NCI-H524 (cell line): ENCODE data around the gene NUSAP1.
"Not testable (repeated sequence)": the region's sequence is repeated elsewhere in the genome, so short reads cannot be mapped to it uniquely, and the experiment has no call there.

ENCODE experiments used
- DNase-seq, 2 experiments: peaks; one replicate each; lab custom pipeline; 2025; lab: John Stamatoyannopoulos, UW

Gene NUSAP1

GRCh38 chr15:41333026-41333562 is 413 bp downstream of the NUSAP1 start:
- peak; percentile 76 to 79 for DNase-seq

GRCh38 chr15:41334293-41335120 is 1.8 kb downstream of the NUSAP1 start:
- no peak for DNase-seq

DNA sequence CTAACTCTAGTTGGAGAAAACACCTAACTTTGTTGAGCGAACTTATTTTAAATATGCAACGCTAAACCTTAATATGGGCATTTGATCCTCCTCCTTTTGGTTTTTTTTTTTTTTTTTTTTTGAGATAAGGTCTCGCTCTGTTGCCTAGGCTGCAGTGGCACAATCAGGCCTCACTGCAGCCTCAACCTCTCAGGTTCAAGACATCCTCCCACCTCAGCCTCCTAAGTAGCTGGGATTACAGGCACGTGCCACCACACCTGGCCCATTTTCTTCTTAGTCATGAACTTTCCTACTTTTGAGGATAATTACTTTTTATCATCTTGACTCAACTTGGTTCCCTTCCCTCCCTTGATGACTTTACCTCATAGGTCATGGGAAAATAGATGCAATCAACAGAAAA is 3.9 kb downstream of the NUSAP1 start:
- DNase-seq = no peak

DNA sequence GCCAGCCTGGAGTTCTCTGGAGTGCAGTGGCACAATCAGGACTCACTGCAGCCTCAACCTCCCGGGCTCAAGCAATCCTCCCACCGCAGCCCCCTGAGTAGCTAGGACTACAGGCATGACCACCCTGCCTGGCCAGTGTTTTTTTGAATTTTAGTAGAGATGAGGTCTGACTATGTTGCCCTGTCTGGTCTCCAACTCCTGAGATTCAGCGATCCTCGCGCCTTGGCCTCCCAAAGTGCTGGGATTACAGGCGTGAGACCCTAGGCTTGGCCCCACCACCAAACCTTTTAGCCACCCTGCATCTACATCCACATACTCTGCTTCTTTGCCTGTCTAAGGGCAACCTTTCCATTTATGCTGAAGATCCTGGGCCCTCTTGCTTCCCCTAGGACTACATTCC is 4.4 kb downstream of the NUSAP1 start:
- DNase-seq = no peak

GRCh38 chr15:41337631-41338522 is 5.2 kb downstream of the NUSAP1 start:
- DNase-seq = no peak

GRCh38 chr15:41340189-41340695 is 7.6 kb downstream of the NUSAP1 start:
- DNase-seq = no peak

DNA sequence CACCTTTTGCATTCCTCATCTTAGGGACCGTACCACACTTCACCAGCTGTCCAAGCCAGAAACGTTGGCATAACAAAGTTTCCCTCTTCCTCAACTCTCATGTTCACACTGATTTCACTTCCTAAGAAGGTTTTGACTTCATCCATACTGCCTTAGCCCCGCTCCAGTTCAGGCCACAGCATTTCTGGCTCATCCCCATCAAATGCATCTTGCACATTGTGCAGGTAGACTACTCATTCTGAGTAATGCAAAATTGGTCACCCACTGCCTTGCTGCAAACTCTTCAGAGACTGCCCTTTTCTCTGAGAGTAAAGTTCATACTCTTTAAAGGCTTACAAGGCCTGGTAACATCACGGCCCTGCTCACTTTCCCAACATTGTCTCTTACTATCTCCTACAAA is 8.8 kb downstream of the NUSAP1 start:
- no peak for DNase-seq

DNA sequence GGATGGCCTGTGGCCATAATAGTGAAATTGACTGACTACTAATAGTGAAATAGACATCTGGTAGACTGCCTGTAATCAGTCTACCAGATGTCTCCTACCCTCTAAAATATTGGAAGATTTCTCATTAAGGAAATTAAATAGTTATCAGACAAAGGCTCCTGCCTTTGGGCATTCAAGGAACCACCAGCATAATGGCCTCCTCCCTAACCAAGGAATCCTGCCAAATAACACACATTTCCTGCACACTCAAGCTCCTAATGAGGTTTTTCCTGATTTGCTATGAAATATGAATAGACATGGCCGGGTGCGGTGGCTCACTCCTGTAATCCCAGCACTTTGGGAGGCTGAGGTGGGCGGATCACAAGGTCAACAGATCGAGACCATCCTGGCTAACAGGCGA is 14.6 kb downstream of the NUSAP1 start:
- DNase-seq = no peak

DNA sequence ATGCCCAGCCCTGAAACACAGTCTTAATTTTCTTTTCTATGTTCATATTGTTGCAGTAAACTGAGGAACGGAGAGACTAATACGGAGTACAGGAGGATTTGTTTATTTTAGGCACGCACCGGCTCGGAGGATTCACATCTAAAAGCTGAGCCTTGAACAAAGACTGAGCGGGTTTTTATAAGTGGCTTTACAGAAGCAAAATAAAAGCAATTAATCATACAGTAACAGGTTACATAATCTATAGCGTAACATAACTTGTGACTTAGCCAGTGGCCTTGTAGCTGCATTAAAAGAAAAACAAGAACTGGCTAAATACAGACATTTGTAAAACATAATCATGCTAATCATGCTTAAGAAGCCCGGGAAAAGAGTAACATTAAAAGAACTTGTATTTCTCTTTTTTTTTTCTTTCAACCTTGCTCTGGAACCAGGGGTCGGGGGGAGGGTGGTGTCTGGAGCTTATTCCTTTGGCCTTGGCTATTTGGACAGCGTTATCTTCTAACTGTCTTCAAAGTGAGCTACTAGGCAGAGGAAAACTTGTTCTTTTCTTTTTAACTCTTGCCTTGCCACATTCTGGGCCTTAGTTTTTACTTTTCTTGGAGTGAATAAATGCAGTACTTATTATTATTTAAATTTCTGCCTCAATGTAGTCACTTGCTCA is 17.5 kb downstream of the NUSAP1 start:
- no peak for DNase-seq

- DNase-seq = no peak
Measured at GRCh38 chr15:41354371-41354770, 21.7 kb downstream of the NUSAP1 start.

DNA sequence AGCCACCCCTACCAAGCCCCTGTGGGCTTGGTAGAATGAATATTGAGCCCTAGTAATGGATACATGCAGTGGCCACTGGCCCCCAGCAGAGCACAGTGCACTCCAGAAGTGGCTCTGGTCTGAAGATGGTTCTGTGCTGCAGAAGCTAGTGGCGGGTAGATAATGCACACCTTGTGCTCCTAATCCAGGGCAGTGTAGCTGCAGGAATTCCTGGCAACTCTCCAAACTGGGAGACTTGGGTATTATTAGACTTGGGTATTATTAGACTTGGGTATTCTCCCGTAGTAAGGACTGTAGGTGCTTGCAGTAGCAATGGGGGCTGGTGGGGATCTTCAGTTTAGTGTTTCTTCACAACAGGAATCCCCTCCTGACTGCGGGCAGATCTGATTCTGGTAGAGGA is 34.7 kb downstream of the NUSAP1 start:
- peak in 1 of 2 experiments; percentile 7 for DNase-seq

GRCh38 chr15:41377978-41378377 is 45.3 kb downstream of the NUSAP1 start:
- no peak for DNase-seq

GRCh38 chr15:41383974-41384749 is 51.5 kb downstream of the NUSAP1 start:
- not testable (repeated sequence) for DNase-seq

DNA sequence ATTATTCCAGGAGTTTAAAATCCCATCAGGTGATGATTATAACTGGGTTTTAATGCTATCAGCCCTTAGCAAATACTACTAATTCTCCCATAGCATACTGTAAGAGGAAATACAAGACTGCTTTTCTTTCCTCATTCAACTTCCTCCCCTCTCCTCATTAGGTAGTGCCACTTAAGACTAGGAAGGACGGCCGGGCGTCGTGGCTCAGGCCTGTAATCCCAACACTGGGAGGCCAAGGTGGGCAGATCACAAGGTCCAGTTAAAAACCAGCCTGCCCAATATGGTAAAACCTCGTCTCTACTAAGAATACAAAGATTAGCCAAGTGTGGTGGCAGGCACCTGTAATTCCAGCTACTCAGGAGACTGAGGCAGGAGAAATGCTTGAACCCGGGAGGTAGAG is 55.0 kb downstream of the NUSAP1 start:
- DNase-seq = no peak

- DNase-seq = no peak
Measured at GRCh38 chr15:41392659-41393058, 60.0 kb downstream of the NUSAP1 start.

GRCh38 chr15:41394924-41395323 is 62.2 kb downstream of the NUSAP1 start:
- DNase-seq = no peak

GRCh38 chr15:41396111-41396510 is 63.4 kb downstream of the NUSAP1 start:
- no peak for DNase-seq

DNA sequence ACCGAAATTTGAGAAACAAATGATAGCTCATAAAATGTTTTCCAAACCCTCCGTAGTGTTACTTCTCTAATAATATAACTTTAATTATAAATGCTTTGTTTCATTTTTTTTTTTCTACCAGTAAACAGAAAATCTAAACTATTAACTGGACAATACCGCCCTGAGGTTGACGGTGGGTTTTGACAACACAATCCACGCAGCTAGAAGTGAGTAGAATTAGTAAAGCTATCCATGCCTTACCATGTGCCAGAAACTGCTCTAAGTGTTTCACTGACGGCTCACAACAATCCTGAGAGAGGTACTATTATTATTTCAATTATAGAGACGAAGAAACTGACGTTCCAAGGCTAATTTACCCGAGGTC is 69.2 kb downstream of the NUSAP1 start:
- DNase-seq = no peak

DNA sequence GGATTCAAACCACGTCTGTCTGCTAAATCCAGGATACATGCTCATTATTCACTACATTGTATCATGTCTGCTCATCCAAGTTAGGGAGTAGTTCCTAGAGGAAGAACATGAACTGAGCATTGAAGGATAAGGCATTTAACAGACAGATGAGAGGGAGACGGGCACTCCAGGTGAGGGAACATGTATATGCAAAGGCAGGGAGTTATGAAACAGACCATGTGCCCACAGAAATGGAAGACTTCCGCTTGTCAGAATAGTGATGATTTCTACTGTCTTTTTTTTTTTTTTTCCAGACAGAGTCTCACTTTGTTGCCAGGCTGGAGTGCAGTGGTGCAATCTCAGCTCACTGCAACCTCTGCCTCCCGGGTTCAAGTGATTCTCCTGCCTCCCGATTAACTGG is 74.7 kb downstream of the NUSAP1 start:
- no peak for DNase-seq

GRCh38 chr15:41408234-41408641 is 75.6 kb downstream of the NUSAP1 start:
- DNase-seq = peak; percentile 65 to 82

DNA sequence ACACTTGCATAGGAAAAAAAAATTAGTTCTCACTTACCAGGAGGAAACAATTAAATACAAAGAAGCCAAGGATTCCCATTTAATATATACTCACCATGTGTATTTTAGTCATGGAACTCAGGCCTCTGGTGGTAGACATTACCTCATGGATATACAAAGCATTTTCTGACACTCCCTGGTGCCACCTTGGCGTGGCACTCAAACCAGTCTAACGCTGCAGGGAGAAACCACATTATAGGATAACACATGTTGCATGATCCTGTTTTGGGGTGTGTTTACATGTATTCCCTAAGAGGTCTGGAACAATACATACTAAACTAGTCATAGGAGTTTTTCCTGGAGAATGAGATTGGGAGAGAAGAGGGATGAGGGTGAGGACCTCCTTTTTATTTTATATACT is 78.3 kb downstream of the NUSAP1 start:
- DNase-seq = no peak
